IPS-NIHi7 (cell line): ENCODE measurements around the gene KYNU.
"Not testable (repeated sequence)": the region's sequence is repeated elsewhere in the genome, so short reads cannot be mapped to it uniquely, and the experiment has no call there.

ENCODE experiments used
- DNase-seq: peaks from one replicate; pipeline ENCODE4 v3.0.0; 2012; ENCODE audit warnings: mixed read lengths; ENCODE audit errors: extremely low spot score

Gene KYNU

GRCh38 chr2:142877216-142877838 lies at the start of gene KYNU:
KYNU (plus strand) TSS chr2:142877664; CDS start chr2:142885368, 7,704 bp downstream.
- no peak for DNase-seq

- no peak for DNase-seq
Observed at GRCh38 chr2:142834021-142834420, 43.4 kb upstream of the KYNU start.

- DNase-seq = no peak
Observed at GRCh38 chr2:142840436-142840835, 37.0 kb upstream of the KYNU start.

DNA sequence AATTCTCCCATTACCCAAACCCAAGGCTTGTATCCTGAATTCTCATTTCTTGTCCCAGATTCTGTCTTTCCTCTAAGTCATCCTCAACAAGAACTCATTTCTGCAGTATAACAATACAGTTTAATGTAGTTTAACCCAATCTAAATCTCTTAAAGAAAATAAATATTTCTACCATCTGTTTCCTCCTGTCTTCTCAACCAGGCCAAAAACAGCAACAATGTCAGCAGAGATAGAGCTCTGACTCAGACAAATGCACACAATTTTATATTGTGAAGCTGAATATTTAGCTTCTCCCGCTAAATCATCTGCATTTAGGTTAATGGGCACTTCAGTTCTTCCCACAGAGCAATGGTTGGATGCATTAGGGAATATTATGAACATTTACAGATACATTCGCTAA lies 35.7 kb upstream of the KYNU start:
- DNase-seq = no peak

DNA sequence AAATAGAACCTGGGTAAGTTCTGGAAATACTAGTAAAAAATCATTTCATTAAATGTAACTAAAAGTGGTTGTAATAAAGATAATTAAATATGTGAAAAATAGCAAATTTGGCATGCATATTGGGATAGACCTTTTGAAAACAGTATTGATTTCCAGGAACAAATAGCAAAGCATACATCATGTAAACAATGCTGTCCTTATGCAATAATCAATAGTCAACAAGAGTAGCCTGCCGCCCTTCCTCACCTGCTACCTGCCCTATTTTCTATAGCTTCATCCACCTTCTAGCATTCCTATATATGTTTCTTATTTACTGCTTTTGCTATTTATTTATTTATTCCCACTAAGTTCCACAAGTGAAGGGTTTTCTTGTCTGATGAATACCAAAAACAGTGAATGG lies 35.1 kb upstream of the KYNU start:
- DNase-seq = no peak

DNA sequence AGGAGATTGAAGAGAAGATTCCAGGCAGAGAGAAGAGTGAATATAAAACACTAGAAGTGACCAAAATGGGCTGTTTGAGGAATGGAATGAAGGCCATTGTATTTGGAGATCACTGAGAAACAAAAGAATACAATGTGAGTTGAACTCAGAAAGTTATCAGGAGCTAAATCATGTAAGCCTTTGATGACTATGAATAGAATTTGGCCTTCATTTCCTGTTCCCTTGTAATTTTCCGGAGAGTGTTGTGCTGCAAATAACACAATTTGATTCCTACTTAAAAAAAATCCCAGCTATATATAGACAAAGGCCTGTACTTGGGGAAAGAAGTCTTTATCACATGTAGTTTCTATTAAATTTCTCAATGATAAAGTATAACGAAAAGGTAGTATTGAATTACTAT lies 33.7 kb upstream of the KYNU start:
- no peak for DNase-seq

DNA sequence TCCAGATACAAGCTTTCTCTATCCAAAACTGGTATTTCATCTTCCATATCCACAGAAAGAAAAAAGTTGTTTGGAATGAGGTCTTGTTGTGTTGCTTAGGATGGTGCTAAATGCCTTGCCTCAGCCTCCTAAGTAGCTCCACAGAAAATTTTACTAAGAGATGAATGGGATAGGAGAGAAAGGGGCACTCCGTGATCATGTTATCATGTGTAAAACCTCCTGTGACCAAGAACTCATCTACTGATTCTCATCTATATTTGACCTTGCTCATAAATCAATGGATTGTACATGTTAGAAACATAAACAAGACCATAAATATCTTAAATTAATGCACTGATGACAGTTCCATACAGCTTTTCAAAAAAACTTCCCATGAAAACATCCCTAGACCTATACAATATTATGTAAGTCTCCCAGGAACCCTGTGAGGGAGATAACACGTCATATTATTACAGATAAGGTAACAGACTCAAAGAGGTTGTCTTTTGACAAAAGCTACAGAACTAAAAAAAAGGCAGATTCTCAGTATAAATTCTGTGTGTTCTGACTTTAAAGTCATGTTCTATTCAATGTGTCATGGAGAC lies 29.3 kb upstream of the KYNU start:
- DNase-seq = no peak

GRCh38 chr2:142849820-142850219 lies 27.6 kb upstream of the KYNU start:
- no peak for DNase-seq

- DNase-seq = no peak
Observed at GRCh38 chr2:142853912-142854311, 23.6 kb upstream of the KYNU start.

GRCh38 chr2:142857256-142858164 lies 20.0 kb upstream of the KYNU start:
- DNase-seq = no peak

GRCh38 chr2:142858961-142859360 lies 18.5 kb upstream of the KYNU start:
- DNase-seq = no peak

- DNase-seq = no peak
Observed at GRCh38 chr2:142862299-142862698, 15.2 kb upstream of the KYNU start.

DNA sequence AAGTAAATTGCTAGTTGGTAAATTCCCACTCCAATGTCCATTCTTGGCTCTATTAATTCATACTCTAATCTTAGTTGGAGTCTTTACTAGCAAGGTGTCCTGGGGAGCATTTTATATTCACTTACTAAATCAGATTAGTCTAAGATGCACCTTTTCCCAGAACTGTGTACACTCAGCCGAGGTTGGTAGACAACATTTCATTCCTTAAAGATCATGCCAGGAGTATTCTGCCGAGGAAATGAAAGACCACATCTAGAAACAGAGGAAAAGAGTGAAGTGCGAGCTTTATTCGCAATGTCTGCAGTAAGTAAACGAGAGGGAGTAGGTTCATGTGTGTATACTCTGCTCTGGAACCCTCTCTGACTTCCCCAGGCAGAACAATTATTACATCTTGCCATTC lies 14.6 kb upstream of the KYNU start:
- no peak for DNase-seq

GRCh38 chr2:142863485-142863961 lies 13.9 kb upstream of the KYNU start:
- no peak for DNase-seq

GRCh38 chr2:142864605-142865004 lies 12.9 kb upstream of the KYNU start:
- DNase-seq = not testable (repeated sequence)

DNA sequence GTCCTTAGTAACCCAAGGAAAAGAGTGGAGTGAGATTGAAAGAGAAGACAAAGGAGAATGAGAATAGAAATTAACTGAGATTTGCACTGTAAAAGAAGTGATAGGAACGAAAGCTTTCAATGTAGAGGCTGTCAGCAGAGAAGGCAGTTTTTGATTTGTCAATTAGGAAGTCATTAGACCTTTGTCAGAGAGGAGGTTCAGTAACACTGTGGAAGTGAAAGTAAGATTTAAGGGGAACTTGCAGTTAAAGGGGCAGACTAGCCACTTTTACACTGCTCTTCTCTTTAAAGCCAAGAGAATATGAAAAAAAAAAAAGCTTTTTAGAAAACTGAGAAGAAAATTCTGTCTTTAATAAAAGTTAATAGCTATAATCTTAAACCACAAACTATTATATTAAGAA lies 11.5 kb upstream of the KYNU start:
- no peak for DNase-seq

GRCh38 chr2:142866426-142866825 lies 11.0 kb upstream of the KYNU start:
- DNase-seq = no peak

DNA sequence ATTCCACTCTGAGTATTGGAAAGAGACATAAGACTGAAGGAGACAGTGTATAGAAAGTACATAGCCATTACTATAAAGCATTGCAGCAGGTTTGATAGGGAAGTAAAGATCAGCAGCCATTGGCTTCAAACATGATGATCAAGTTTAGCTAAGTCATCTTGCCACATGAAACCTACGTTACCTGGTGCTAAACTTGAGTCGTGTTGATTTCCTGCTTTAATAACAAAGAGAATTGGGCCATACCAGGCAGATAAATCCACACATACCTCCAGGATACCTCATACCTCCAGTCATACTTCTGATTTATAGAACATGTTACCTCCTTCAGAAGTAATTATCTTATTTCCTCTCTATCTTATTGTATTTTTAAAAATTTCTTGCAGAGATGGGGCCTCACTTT lies 10.3 kb upstream of the KYNU start:
- no peak for DNase-seq

DNA sequence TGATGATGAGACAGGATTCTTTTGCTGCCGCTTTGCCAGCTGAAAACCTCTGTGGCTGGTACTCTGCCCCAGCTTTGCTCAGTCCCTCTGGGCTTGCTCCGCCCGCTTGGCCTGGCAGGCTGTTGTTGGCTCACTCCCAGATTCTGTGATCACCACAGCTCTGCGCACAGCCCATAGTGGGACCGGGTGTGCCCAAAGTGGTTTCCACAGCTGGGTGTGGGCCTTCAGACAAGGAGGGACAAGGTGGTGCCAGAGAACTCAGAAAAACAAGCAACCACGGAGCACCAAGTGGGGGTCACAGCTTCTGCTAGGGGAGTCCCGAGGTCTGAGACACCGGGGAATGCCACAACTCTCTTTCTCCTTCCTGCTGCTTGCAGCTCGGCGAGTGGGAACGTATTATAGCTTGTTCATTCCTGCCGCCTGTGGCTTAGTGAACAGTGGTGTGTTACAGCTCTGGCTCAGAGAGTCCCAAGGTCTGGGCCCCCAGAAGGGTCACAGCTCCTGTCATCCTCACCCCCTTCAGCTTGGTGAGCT lies 9.2 kb upstream of the KYNU start:
- no peak for DNase-seq

DNA sequence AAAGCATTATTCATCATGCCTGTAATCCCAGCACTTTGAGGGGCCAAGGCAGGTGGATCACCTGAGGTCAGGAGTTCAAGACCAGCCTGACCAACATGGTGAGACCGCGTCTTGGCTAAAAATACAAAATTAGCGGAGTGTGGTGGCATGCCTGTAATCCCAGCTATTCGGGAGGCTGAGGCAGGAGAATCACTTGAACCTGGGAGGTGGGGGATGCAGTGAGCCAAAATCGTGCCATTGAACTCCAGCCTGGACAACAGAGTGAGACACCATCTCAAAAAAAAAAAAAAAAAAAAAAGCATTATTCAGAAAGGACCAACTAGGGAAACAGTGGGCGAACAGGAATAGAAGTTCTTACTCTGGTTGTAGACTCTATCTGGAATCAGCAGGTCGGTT lies 8.4 kb upstream of the KYNU start:
- not testable (repeated sequence) for DNase-seq

DNA sequence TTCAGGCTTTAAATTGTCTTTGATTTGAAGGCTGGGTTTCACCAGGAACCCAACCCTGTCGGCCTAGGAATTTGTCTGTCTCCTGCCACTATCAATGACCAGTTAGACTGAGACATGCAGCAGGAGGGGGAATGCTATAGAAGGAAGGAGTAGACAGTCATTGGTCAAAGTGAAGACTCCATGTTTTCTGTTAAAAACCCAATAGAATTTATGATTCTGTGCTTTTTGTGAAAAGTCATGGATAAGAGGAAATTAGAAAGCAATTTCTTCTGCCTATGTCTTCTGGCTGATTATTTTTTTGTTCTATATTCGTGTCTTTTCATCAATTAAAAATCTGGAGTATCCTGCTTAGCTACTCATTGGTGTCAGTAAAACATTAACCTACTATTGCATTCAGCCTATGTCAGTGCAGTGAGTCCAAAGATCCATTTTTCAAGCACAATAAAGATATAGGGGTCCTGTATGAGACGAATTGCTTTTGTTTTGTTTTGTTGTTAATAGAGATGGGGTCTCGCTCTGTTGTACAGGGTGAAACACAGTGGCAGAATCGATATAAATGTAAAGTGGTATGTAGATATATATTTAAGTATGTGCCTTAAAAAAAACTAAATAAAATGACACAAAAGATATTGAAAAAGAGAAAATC lies 7.9 kb upstream of the KYNU start:
- DNase-seq = no peak

DNA sequence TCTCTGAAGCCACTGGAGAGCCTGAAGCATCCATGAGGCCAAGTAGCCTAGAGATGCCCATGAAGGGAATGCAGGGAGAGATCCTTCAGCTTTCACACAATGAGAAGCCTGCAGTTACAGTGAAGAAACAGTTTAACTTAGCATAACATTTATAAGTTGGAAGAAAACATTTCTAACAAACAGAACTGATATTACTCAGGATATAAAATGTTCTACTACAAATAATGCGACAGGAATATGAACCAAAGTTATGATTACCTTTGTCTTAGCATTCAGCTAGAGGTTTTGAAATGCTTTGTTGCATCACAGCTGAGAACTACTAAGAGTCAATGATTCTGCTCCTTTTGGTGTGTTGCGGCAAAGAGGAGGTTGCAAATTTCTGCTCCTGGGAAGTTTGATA lies 6.9 kb upstream of the KYNU start:
- no peak for DNase-seq
